Measurements from ENCODE around the gene MYH13.

DNA sequence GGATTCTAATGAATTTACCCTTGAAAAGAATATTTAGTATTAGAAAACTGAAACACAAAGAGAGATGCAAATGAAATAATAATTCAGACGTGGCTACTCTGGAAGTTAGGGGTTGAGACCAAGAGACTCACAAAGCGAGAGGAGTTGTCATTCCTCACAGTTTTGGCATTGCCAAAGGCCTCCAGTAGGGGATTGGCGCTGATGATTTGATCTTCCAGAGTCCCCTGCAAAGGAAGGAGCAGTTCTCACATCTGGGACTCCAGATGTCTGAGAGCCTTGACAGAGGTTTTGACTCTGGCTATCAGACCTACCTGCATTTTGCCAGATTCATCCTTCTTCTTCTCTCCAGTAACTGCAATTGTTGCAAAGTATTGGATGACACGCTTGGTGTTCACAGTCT lies 42.4 kb upstream of the MYH13 start:
- no peak for TF ChIP-seq POLR2A (IDR thresholded peaks at IDR 0.05)
- no peak for TF ChIP-seq POLR2AphosphoS5 (IDR thresholded peaks at IDR 0.05)
- no peak for TF ChIP-seq CTCF (IDR thresholded peaks at IDR 0.05)
- TF ChIP-seq EP300 (IDR thresholded peaks at IDR 0.05) = no peak

Data from suprapubic skin (tissue), 4 donors.